ENCODE results near the gene PIGN.

- no peak for TF ChIP-seq CTCF (IDR thresholded peaks at IDR 0.05; ENCODE audit: borderline replicate concordance, extremely low read depth, low read length, poor library complexity, severe bottlenecking)
- TF ChIP-seq EZH2 (IDR thresholded peaks at IDR 0.05; ENCODE audit: borderline replicate concordance, low read depth, low read length, severe bottlenecking) = no peak
Observed at GRCh38 chr18:61991836-61992235, 195.0 kb downstream of the PIGN start.
